T-cell (primary cell): ENCODE data around the gene ZNF641. TPM values are rescaled to one million over a fixed set of nuclear protein-coding genes. Genes with fewer than 3 reads are reported as not detected.
A peak's percentile ranks its signal among the peaks of the same experiment; 100 is the strongest.

Source experiments
- ATAC-seq, 4 experiments: fragments of 200-7000 bp in 3 of 4; fragments of 150-1000 bp in 1 of 4; cut with Tn5 transposase; replicated peaks in 1 of 4; 1 replicate in 3 of 4; 2 replicates in 1 of 4; pipeline ENCODE4 v1.10.0; 2021; ENCODE audit warnings: moderate library complexity in 3 of 4, mild to moderate bottlenecking in 2 of 4, moderate number of reproducible peaks in 1 of 4
- CTCF ChIA-PET, 2 donors: fragments of 300-600 bp; sonication (Branson Sonifier 250); formaldehyde crosslinking; loops; one replicate each; lab custom pipeline; 2022; ENCODE audit warnings: antibody characterized with exemption in 2 of 2; lab: Charles Lee
- POLR2A ChIA-PET, 2 donors: fragments of 300-600 bp; sonication (Branson Sonifier 250); formaldehyde crosslinking; loops; one replicate each; lab custom pipeline; 2022; ENCODE audit warnings: antibody characterized with exemption in 2 of 2; lab: Charles Lee
- DNase-seq, 35 experiments: peaks; one replicate each; pipeline versions ENCODE4 v3.0.0 to v3.0.0-alpha.2; 2013 to 2023
- H3K27ac ChIP-seq: one replicate; pipeline ENCODE4 v1.5.1; 2013; ENCODE audit warnings: low read length
- H3K27me3 ChIP-seq, 2 experiments: replicated peaks in 1 of 2; 1 replicate in 1 of 2; 2 replicates in 1 of 2; pipeline versions ENCODE4 v1.6.1 to v1.7.0; 2013; ENCODE audit warnings: low read length in 1 of 2, mixed read lengths in 1 of 2; ENCODE audit not compliant: control insufficient read depth in 2 of 2, insufficient read depth in 2 of 2; ENCODE audit errors: extremely low read depth in 1 of 2
- H3K36me3 ChIP-seq, 2 donors: 1 replicate in 1 of 2; 2 replicates in 1 of 2; pipeline versions ENCODE4 v1.6.1 to v1.7.0; 2013; ENCODE audit warnings: low read length in 1 of 2; ENCODE audit not compliant: control insufficient read depth in 2 of 2, insufficient read depth in 1 of 2; ENCODE audit errors: extremely low read depth in 1 of 2
- H3K4me1 ChIP-seq, 2 experiments: 1 replicate in 1 of 2; 2 replicates in 1 of 2; pipeline versions ENCODE4 v1.6.1 to v1.7.0; 2013; ENCODE audit warnings: low read length in 2 of 2, mixed read lengths in 1 of 2; ENCODE audit not compliant: insufficient read depth in 2 of 2, control insufficient read depth in 1 of 2; ENCODE audit errors: extremely low read depth in 1 of 2
- H3K4me3 ChIP-seq, 2 donors: 1 replicate in 1 of 2; 2 replicates in 1 of 2; pipeline versions ENCODE4 v1.5.1 to v1.7.0; 2013; ENCODE audit warnings: mild to moderate bottlenecking in 2 of 2, low read length in 1 of 2, moderate library complexity in 1 of 2; ENCODE audit not compliant: control insufficient read depth in 1 of 2; ENCODE audit errors: extremely low read depth in 1 of 2
- H3K9me3 ChIP-seq: 2 replicates; pipeline ENCODE4 v1.7.0; 2013
- H3K27ac Mint-ChIP-seq, 2 donors: one replicate each; pipeline ENCODE4 v1.8.0; 2020 to 2021; ENCODE audit warnings: mild to moderate bottlenecking in 2 of 2, mixed read lengths in 2 of 2
- H3K27me3 Mint-ChIP-seq, 2 donors: one replicate each; pipeline ENCODE4 v1.8.0; 2021 to 2022; ENCODE audit warnings: mixed read lengths in 2 of 2
- H3K36me3 Mint-ChIP-seq: one replicate; pipeline ENCODE4 v1.8.0; 2021; ENCODE audit warnings: mixed read lengths
- H3K4me1 Mint-ChIP-seq, 3 donors: one replicate each; pipeline ENCODE4 v1.8.0; 2020 to 2022; ENCODE audit warnings: mixed read lengths in 3 of 3, mild to moderate bottlenecking in 1 of 3
- H3K4me3 Mint-ChIP-seq, 3 donors: one replicate each; pipeline ENCODE4 v1.8.0; 2020 to 2022; ENCODE audit warnings: mild to moderate bottlenecking in 3 of 3, mixed read lengths in 3 of 3, moderate library complexity in 3 of 3
- H3K9me3 Mint-ChIP-seq, 3 donors: one replicate each; pipeline ENCODE4 v1.8.0; 2020 to 2022; ENCODE audit warnings: mixed read lengths in 3 of 3
- WGBS: methylation state at CpG from one replicate; pipeline ENCODE4 v1.1.5; 2013; ENCODE audit warnings: missing lambda C conversion rate; ENCODE audit not compliant: insufficient coverage; 5-methylcytosine and 5-hydroxymethylcytosine counted together
- total RNA-seq, 35 experiments: library from RNA in 6 of 35; stranded (reverse) in 6 of 35; fragments of 120-200 nt in 1 of 35; gene quantifications; one replicate each; pipeline versions ENCODE4 v1.2.1 to v1.2.4 and lab custom pipeline; 2013 to 2026

Gene ZNF641
- total RNA-seq (10 to 100 TPM; 26.9 to 47.5 (median 39.8) TPM), total RNA-seq (lab: John Stamatoyannopoulos, UW) (19.5 to 93.9 (median 53.1) reads per million in 29 experiments)
- 41.3 TPM for total RNA-seq (2013)

- ChIA-PET POLR2A (interaction anchor here (0.5 to 0.6 kb wide), 2 partner anchors 330 to 723 kb away, joined by 3 read pairs; no protein-coding TSS in a partner anchor), CTCF (no interaction called here)
- Mint-ChIP-seq H3K9me3 (no peaks in the 10 kb centered on the region), H3K27me3 (no peaks in the 10 kb centered on the region), H3K27ac (peak within 1 kb of the TSS; percentile 95 to 98), H3K4me1 (peaks cover 41 to 43% (median 43%) of the 10 kb centered on the region in 3 donors), H3K4me3 (peak within 1 kb of the TSS; percentile 96 to 98 (median 97)), H3K36me3 (peaks cover 24% of the 10 kb centered on the region)
- peak within 1 kb of the TSS; percentile 80 to 84 for H3K4me3 ChIP-seq
- ATAC-seq: peak; percentile 90 to 92 (median 91)
- H3K4me1 ChIP-seq: peaks cover 16 to 18% of the 10 kb centered on the region in 2 experiments
- H3K27me3 ChIP-seq: no peaks in the 10 kb centered on the region
- under 1% methylated on average over 39 of the region's 61 CpGs for WGBS
- H3K9me3 ChIP-seq: no peaks in the 10 kb centered on the region
- peaks cover 0 to 25% of the 10 kb centered on the region in 2 donors for H3K36me3 ChIP-seq
- H3K27ac ChIP-seq: peak within 1 kb of the TSS; percentile 76
- peak; percentile 65 to 93 (median 79) for DNase-seq
Observed at GRCh38 chr12:48350249-48351021, at the start of gene ZNF641. ZNF641 (minus strand) TSS chr12:48350919; CDS start chr12:48348090, 2,829 bp downstream.

- Histone ChIP-seq H3K27me3 (peaks cover 10 to 12% of the 10 kb centered on the region in 2 experiments), H3K9me3 (no peaks in the 10 kb centered on the region), H3K36me3 (no peaks in the 10 kb centered on the region), H3K4me1 (no peaks in the 10 kb centered on the region), H3K4me3 (no peak overlapping the region), H3K27ac (no peak overlapping the region)
- Mint-ChIP-seq H3K27ac (no peak overlapping the region), H3K4me1 (no peaks in the 10 kb centered on the region), H3K36me3 (peaks cover 6% of the 10 kb centered on the region), H3K27me3 (peaks cover 32 to 34% of the 10 kb centered on the region in 2 donors), H3K4me3 (no peak overlapping the region), H3K9me3 (no peaks in the 10 kb centered on the region)
- DNase-seq: no peak
- CTCF ChIA-PET: no interaction called here
- POLR2A ChIA-PET: no interaction called here
- ATAC-seq: no peak
- 51% methylated on average over 2 of the region's 2 CpGs for WGBS
Observed at GRCh38 chr12:48390026-48390425, 39.3 kb upstream of the ZNF641 start.

- H3K9me3 ChIP-seq: no peaks in the 10 kb centered on the region
- Mint-ChIP-seq H3K36me3 (peaks cover 6% of the 10 kb centered on the region), H3K4me1 (no peaks in the 10 kb centered on the region), H3K27ac (no peak overlapping the region), H3K4me3 (no peak overlapping the region), H3K27me3 (peaks cover 28% of the 10 kb centered on the region in 2 donors), H3K9me3 (no peaks in the 10 kb centered on the region)
- no peaks in the 10 kb centered on the region for H3K36me3 ChIP-seq
- H3K27me3 ChIP-seq: peaks cover 7 to 10% of the 10 kb centered on the region in 2 experiments
- ATAC-seq (no peak), DNase-seq (no peak)
- H3K4me3 ChIP-seq: no peak overlapping the region
- WGBS: 100% methylated on average over 1 of the region's 3 CpGs
- H3K27ac ChIP-seq: no peak overlapping the region
- ChIA-PET CTCF (no interaction called here), POLR2A (no interaction called here)
- no peaks in the 10 kb centered on the region for H3K4me1 ChIP-seq
Observed at GRCh38 chr12:48389409-48389808, 38.7 kb upstream of the ZNF641 start.

GRCh38 chr12:48388938-48389337, 38.2 kb upstream of the ZNF641 start:
- no peak for DNase-seq
- WGBS: no CpG with 5 or more reads among the region's 2 CpGs

DNA sequence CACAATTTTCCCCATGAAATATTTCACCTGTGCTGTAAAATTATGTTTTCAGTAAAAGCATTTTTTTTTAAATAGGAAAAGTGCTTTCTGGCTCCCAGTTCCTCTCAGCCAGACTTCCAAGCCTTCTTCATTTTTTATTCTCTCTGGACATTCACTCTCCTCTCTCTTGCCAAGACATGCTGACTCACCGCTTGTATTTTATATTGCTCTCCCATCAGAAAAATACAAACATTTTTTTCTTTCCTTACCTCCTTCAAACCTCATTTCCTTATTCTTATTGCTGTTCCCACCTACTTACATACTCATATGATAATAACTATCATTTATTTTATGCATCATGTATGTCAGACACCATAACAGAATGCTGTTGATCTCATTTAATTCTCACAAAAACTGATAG, 37.7 kb upstream of the ZNF641 start:
- Mint-ChIP-seq H3K27ac (no peak overlapping the region), H3K27me3 (peaks cover 23 to 27% of the 10 kb centered on the region in 2 donors), H3K36me3 (peaks cover 6% of the 10 kb centered on the region), H3K4me3 (no peak overlapping the region), H3K9me3 (no peaks in the 10 kb centered on the region), H3K4me1 (no peaks in the 10 kb centered on the region)
- ChIA-PET CTCF (no interaction called here), POLR2A (no interaction called here)
- Histone ChIP-seq H3K4me1 (no peaks in the 10 kb centered on the region), H3K4me3 (no peak overlapping the region), H3K27ac (no peak overlapping the region), H3K9me3 (no peaks in the 10 kb centered on the region), H3K27me3 (peaks cover 7 to 10% of the 10 kb centered on the region in 2 experiments), H3K36me3 (no peaks in the 10 kb centered on the region)
- WGBS: 100% methylated on average over 1 of the region's 1 CpG
- no peak for DNase-seq
- no peak for ATAC-seq

More at GRCh38 chr12:48388938-48389337, 38.2 kb upstream of the ZNF641 start:
- H3K36me3 Mint-ChIP-seq: peaks cover 6% of the 10 kb centered on the region
- no peaks in the 10 kb centered on the region for H3K36me3 ChIP-seq
- no peak overlapping the region for H3K27ac Mint-ChIP-seq
- no peak for ATAC-seq
- H3K27me3 ChIP-seq: peaks cover 7 to 10% of the 10 kb centered on the region in 2 experiments
- CTCF ChIA-PET: no interaction called here
- no peaks in the 10 kb centered on the region for H3K9me3 ChIP-seq
- no peak overlapping the region for H3K4me3 Mint-ChIP-seq
- no peaks in the 10 kb centered on the region for H3K9me3 Mint-ChIP-seq
- peaks cover 23 to 25% of the 10 kb centered on the region in 2 donors for H3K27me3 Mint-ChIP-seq
- H3K4me1 Mint-ChIP-seq: no peaks in the 10 kb centered on the region
- no peaks in the 10 kb centered on the region for H3K4me1 ChIP-seq
- H3K4me3 ChIP-seq: no peak overlapping the region
- POLR2A ChIA-PET: no interaction called here
- no peak overlapping the region for H3K27ac ChIP-seq

DNA sequence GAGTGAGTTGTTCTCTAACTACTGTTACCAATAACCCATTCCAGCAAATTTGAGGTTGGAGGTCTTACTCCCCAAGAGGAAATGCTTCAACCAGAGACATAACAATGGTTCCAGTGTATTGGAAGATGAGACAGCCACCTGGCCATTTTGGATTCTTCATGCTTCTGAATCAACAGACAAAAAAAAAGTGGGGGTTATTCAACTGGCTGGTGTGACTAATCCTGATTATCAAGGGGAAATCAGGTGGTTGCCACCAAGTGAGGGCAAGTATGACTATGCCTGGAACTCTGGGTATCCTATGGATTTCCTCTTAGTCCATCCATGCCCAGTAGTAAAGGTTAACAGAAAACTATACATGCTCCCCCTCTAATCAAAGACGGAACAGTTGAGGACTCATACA, 29.9 kb upstream of the ZNF641 start:
- peaks cover 0 to 3% (median 0%) of the 10 kb centered on the region in 3 donors for H3K9me3 Mint-ChIP-seq
- ATAC-seq (no peak), DNase-seq (no peak)
- H3K4me3 Mint-ChIP-seq: no peak overlapping the region
- POLR2A ChIA-PET: no interaction called here
- H3K4me3 ChIP-seq: no peak overlapping the region
- H3K36me3 Mint-ChIP-seq: peaks cover 4% of the 10 kb centered on the region
- CTCF ChIA-PET: no interaction called here
- WGBS: no CpG with 5 or more reads among the region's 1 CpG
- no peaks in the 10 kb centered on the region for H3K36me3 ChIP-seq
- no peak overlapping the region for H3K27ac ChIP-seq
- H3K27me3 Mint-ChIP-seq: peaks cover 8 to 11% of the 10 kb centered on the region in 2 donors
- no peaks in the 10 kb centered on the region for H3K4me1 ChIP-seq
- H3K27me3 ChIP-seq: no peaks in the 10 kb centered on the region
- no peak overlapping the region for H3K27ac Mint-ChIP-seq
- peaks cover 0 to 5% (median 0%) of the 10 kb centered on the region in 3 donors for H3K4me1 Mint-ChIP-seq
- H3K9me3 ChIP-seq: no peaks in the 10 kb centered on the region
